HG02884 (cell line): Measurements from ENCODE around the gene METTL24.
A peak's percentile ranks its signal among the peaks of the same experiment; 100 is the strongest.
"Not testable (repeated sequence)": the region's sequence is repeated elsewhere in the genome, so short reads cannot be mapped to it uniquely, and the experiment has no call there.

Experiments used
- ATAC-seq: cut with Tn5 transposase; IDR thresholded peaks from one replicate; pipeline ENCODE4 v1.9.1; 2021; ENCODE audit warnings: mild to moderate bottlenecking, moderate library complexity; ENCODE audit not compliant: unreplicated experiment

Gene METTL24

DNA sequence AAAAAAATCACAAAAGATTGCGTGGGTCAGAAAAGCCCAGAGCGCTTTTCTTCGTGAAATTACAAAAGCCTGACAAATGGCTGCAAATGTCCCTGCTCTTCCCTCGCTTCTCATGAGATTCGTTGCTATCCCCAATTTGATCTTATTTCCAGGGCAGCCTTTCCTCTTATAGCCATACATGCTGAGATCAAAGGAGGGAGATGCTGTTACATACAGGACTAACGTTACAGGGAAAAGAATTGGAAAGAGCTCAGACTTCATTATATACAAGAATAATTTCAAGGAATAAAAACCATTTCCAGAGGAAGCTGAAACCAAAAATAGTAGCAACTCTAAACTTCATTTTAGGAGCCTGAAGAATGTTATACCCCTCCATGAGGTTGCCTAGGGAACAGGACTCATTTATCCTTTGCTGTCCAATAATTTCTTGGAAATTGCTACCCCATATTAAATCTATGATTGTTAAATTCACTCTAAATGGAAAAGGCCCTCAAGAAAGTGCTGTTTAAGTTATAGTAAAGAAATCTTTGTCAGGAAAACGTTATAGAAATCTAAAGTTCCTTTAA is 81.0 kb downstream of the METTL24 start:
- ATAC-seq: no peak

DNA sequence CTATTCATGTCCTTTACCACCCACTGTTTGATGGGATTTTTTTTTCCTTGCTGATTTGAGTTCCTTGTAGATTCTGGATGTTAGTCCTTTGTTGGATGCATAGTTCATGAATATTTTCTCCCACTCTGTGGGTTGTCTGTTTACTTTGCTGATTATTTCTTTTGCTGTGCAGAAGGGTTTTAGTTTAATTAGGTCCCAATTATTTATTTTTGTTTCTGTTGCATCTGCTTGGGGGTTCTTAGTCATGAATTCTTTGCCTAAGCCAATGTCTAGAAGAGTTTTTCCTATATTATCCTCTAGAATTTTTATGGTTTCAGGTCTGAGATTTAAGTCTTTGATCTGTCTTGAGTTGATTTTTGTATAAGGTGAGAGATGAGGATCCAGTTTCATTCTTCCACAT is 85.4 kb downstream of the METTL24 start:
- ATAC-seq: not testable (repeated sequence)

DNA sequence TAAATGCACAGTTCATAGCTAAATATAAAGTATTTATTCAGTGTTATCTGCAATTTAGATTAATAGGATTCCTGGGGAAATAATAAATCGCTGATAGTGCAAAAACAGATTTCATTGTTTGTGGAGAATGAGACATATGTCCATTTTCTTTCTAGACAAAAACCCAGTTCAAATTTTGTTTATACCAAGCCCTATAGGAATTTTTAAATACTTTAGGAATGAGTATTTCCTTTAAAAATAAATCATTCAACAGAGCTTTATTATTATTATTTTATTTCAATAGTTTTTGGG is 86.5 kb downstream of the METTL24 start:
- ATAC-seq: no peak

DNA sequence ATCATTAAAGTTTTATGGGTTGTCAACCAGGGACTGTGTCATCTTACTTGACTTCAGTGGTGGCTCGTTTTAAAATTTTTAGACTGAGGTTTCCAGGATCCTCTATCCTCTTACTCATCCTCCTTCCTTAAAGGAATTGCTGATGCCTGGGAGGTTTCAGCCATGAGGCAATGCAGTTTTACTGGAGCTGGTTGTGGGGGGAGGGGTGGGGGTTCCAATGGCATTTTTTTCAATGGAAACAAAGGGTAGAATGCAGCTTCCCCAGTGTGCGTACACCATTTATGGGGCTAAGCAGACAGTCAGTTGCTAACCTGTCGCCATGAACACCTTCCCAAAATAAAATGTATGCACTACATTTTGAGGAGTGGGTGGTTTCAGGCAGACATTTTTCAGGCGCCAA is 88.0 kb downstream of the METTL24 start:
- ATAC-seq: no peak

DNA sequence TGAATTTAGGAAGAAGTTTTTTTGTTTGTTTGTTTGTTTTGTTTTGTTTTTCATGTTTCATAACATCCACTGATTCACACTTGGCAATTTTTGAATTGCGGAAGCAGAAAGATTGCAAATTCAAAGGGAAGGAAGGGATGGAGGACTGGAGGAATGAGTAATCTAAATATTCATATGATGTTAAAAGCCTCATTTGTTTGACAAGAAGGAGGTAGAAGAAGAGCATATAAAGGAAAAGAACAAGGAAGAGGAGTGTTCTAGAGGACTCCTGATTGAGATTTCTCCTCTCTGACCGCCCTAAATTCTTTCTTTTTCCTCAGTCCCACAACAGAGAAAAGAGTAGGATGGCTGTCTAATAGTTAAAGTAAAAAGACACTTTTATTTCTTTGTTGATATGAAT is 88.5 kb downstream of the METTL24 start:
- ATAC-seq: no peak

DNA sequence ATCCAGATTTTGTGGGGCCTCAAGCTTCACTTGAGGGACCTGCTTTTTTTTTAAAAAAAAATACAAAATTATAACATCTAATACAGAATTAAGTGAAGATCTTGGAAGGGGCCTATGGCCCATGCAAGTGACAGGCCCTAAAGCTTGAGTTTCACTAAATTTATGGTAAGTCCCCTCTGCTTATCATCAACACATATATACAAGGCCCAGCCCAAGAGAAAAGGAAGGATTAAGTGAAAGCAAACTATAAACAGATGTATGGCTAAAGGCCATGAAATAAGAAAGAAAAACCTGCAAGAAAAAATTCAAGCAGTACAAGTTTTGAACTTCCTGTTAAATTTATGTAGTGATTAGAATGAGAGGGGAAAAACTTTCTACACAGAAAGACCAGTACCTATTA is 91.2 kb downstream of the METTL24 start:
- no peak for ATAC-seq

DNA sequence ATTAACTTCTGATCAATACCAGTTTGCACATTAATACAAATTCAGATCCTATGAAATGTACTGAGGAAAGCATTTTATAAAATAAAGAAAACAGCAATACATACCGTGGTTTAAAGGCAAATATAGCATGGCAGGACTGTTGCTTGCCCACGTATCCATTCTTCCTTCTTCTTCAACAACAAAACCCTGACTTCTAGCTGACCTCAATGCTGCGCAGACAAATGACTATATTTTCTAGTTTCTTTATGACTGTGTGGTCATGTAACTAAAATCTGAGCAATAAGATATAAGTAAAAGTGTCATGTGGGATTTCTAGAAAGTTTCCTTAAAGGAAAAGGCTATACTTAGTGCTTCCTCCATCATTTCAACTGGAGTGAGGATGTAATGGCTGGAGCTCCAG is 92.9 kb downstream of the METTL24 start:
- no peak for ATAC-seq

DNA sequence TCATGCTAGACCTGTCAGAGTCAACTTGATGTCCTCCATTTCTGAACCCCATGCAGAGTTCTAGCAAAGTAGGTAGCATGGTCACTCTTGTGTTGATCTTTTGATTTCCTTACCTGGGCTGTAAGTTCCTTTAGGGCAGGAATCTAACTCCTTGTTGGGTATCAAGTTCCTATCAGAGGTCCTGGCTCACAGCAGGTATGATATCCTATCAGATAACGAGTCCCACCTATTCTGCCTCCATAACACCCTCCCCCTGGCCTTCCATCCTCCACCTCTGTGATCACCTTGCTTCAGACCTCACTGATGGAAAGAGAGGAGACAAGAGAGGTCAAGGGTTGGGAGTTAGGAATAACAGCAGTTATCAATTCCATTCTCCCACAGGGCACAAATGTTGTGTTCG is 101.8 kb downstream of the METTL24 start:
- ATAC-seq: no peak

DNA sequence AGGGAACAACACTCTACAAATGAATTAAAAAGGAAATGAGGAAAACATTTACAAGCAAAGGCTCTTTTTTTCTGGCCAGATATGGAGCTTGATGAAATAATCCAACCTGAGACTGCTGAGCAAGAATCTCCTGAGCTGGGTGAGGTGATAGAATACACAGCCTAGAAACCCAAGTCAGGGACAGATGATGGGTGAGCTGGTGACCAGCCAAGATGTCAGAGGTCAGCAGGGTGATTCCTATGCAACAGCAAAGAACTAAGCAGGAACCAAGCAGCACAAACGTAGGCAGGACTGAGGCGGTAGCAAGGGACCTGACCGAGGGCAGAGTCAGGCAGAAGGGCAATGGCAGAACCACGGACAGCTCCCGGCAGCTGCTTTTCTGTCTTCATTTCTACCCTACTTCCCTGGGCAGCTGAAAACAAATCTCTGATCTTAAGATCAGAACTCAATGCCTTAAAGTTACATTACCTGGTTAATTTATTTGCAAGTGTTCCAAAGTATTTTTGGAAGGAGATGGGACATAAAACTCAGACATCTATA is 102.9 kb downstream of the METTL24 start:
- ATAC-seq: no peak

DNA sequence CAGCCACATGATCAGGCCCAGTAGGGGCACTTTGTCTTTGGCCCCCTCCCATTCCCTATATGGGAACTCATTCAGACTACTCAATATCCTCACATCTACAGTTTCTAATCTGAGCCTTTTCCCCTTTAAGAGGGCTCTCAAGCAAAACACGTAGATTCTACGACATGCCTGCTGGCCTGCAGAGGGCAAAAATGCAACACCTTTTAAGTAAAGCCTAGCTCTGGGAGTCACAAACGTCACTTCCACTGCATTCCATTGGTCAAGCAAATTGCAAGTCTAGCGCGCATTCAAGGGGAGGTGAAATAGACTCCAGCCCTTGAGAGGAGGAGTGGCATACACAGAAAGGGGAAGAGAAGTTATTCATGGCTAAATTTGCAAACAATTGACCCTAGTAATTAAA is 107.3 kb downstream of the METTL24 start:
- ATAC-seq: no peak

DNA sequence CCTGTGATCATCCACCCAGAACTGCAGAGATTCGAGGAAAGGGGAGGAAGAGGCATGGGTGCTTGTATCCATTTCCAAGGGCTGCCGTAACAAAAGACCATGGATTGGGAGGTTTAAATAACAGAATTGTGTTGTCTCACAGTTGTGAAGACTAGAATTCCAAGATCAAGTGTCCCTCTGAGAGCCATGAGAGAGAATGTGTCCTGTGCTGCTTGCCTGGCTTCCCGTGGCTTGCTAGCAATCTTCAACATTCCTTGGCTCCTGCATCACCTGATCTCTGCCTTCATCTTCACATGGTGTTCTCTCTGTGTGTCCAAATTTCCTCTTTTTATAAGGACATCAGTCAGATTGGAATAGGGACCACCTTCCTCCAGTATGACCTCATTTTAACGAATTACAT is 108.1 kb downstream of the METTL24 start:
- ATAC-seq: no peak

DNA sequence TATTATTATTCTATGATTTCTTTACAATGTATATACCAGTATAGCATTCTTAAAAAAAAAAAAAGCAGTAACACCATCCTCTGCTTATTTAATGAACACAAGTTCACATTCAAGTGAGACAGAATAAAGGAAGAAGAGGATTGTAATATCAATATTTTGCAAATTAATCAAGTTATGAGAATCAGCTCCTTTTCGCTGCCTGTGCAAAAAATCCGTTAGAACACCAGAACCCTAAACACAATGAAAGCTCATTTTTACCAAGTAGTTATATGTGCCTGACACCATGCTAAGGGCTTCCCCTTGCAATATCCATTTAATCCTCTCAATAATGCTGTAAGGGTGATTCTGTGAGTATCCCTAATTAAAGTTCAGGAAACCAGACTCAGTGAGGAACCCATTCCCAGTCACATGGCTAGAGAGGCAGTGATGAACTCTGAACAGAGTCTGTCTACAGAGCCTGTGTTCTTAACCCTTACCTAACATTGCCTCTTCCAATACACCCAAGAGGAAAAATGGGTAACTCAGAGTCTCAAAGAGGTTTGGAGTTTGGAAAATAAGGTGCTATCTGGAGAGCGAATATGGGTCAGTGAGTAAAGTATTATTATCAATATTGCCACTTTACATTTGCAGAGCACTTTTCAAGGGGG is 111.1 kb downstream of the METTL24 start:
- ATAC-seq: no peak

DNA sequence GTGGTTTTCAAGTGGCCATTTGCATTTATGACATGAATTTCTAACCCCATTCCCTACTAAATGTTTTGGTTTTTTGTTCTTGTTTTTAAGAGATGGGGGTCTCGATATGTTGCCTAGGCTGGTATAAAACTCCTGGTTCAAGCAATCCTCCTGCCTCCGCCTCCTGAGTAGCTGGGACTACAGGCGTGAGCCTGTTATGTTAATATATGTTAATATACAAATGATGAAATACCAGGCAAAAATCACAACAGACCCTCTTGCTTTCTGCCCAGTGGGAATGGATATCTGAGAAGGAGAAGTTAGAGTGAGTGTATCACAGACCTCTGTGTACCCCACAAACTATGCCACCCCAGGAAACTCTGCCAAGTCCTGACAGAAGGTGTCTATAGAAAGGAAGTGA is 111.8 kb downstream of the METTL24 start:
- ATAC-seq: no peak

DNA sequence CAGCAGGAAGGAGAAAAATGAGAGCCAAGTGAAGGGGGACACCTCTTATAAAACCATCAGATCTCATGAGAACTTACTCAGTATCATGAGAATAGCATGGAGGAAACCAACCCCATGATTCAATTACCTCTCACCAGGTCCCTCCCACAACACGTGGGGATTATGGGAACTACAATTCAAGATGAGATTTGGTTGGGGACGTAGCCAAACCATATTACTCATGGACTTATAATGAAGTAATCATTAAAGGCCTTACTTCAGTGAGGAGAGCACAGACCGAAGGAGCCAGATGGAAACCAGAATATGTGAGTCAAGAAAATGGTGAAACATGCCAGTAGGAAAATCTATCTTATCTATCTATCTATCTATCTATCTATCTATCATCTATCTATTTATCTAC is 113.5 kb downstream of the METTL24 start:
- not testable (repeated sequence) for ATAC-seq

DNA sequence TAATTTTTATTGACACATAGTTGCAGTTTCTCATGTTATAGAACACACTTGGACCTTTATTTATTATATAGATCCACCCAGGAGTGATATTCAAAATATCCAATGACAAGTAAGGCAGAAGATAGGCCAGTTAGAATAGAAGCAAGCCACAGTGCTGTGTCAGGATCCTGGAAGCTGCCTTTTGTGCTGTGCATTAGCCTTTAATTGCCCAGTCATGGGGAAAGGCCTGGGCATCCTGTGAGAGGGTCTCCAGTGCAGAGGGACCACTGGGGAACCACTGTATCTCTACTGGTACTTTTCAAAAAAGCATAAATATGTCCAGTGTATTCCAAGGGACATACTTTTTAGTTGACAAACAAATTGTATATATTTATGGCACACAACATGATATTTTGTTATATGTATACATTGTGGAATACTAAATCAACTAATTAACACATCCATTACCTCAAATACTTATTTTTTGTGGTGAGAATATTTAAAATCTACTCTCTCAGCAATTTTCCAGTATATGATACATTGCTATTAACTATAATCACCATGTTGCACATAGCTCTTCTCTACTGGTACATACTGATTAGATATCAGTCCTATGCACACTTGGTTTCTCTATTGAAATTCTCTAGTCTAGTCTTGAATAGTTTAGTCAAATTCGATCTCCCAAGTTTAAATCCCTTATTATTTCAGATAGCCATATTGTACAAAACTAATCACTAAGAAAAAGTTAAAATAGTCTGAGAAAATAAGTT is 118.4 kb downstream of the METTL24 start:
- no peak for ATAC-seq

DNA sequence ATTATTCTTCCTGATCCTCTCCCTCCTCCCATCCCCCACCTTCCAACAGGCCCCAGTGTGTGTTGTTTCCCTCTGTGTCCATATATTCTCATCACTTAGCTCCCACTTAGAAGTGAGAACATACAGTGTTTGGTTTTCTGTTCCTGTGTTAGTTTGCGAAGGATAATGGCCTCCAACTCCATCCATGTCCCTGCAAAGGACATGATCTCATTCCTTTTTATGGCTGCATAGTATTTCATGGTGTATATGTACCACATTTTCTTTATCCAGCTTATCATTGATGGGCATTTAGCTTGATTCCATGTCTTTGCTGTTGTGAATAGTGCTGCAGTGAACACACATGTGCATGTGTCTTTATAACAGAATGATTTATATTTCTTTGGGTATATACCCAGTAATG is 122.1 kb downstream of the METTL24 start:
- ATAC-seq: not testable (repeated sequence)

DNA sequence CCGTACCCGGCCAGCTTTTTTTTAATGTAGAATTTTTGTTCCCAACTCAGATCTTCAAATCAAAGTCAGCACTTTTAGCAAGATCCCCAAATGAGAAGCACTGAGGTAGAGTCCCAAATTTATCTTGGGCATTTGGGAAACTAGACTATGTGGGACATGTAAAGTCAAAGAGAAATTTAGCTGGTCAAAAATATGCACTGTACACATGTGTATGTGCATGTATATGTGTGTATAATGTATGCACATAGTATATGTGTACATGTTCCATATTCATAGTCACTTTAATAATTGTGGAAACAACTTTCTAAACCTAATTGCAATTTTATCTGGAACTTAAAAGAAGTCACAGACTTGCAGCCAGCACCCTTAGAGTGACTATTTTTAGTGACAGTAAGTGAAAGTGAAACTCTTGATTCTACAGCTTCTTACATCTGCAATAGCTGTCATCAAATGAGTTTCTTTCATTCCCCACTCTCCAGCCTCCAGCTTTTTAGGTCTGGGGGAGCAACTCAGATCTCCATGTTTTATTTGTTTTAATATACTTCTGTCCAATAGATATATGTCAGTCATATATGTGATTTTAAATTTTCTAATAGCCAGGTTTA is 124.3 kb downstream of the METTL24 start:
- peak; percentile 95 for ATAC-seq

DNA sequence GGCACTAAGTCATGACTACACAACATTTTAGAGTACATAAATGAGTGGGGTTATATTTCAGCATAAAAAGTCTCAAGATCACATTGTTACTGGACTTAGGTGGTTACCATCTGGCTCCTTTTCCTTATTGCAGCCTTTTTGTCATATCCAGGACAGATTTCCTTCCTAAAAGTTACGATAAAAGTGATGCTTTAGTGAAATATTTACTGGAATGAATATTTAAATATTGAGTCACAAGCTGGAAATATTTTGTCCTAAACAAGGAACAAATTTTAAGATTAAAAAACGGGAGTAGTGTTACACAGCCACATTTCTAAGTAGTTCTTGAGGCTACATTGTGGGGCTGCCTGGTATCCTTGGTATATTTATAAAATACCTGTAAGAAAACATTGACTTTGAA is 125.7 kb downstream of the METTL24 start:
- ATAC-seq: no peak

DNA sequence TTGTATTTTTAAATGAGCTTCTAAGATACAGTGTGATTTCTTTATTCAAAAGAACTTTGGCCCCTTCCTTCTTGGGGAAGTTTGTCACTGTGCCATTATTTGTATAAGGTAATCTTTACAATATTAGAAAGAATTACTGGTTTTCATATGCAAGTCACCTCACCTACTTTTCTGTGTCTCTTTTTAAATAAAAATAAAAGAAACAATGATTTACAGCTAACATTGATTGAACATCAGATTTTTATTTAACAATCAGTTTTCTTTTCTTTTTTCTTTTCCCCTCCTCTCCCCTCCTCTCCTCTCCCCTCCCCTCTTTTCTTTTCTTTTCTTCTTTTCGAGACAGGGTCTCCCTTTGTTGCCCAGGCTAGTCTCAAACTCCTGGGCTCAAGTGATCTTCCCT is 131.9 kb downstream of the METTL24 start:
- ATAC-seq: no peak

DNA sequence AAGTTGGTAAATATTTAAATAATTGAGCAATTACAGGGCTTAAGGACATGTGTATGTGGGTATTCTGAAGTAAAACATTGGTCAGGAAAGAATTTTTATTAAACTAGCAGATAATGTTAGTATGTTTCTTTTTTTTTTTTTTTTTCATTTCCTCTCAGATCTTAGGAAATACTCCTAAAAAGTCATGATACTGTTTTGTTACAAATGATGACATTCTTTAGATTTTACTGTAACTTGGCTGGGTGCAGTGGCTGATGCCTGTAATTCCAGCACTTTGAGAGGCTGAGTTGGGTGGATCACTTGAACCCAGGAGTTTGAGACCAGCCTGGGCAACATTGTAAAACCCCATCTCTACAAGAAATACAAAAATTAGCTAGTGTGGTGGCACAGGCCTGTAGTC is 136.4 kb downstream of the METTL24 start:
- no peak for ATAC-seq

DNA sequence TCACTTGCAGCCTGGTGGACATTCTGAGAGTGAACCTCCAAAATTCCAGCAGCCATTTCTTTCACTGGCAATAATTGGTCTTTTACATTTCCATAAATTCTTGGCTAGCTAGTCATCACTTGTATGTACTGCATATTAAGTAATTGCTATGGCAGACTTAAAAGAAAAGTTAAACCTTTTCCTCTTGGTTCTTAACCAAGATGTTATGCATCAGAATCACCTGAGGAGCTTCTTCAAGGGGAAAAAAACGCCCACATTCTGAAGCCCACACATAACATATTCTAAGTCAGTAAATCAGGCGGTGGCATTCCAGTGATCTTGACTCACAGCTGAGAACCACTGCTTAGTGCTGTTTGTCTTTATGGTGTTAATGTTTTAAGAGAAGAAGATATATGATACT is 140.9 kb downstream of the METTL24 start:
- no peak for ATAC-seq

DNA sequence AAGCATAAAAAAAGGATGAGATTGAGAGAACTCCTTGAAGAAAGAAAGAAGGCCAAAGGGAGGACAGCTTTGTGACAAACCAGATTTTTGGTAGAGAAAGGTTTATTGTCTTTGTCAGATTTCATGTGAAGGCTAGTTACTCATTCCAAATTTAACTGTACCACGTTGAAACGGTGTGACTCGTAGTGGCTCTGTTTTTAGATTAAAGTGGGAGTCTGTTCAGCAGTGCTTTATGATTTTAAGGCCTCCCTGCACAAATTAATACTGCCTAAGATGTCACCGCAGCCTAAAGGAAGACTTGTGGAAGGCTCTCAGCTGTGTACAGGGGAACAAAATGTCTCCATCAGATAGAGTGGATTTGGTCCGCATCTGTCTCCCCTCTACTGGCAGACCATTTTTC is 142.0 kb downstream of the METTL24 start:
- no peak for ATAC-seq
